WTC11 (cell line): Measurements from ENCODE around the gene SNIP1.
"Not testable (repeated sequence)": the region's sequence is repeated elsewhere in the genome, so short reads cannot be mapped to it uniquely, and the experiment has no call there.

Experiments
- ATF3 ChIP-seq: sonication (generic); formaldehyde crosslinking; conservative IDR thresholded peaks from 2 replicates; pipeline ENCODE4 v1.8.1; 2022; ENCODE audit warnings: mild to moderate bottlenecking, missing genetic modification reagents
- CTCF ChIP-seq: fragments of 200-600 bp; IDR thresholded peaks from 2 replicates; pipeline ENCODE4 v1.8.0; 2022; ENCODE audit warnings: antibody characterized with exemption
- MYBL2 ChIP-seq: sonication (generic); formaldehyde crosslinking; IDR thresholded peaks from 2 replicates; pipeline ENCODE4 v1.8.1; 2023; ENCODE audit warnings: mild to moderate bottlenecking, moderate library complexity, missing genetic modification reagents
- TCF7 ChIP-seq: sonication (generic); formaldehyde crosslinking; IDR thresholded peaks from 2 replicates; pipeline ENCODE4 v1.8.0; 2022; ENCODE audit warnings: mild to moderate bottlenecking, low read depth, missing genetic modification reagents, moderate library complexity
- USF2 ChIP-seq: sonication (generic); formaldehyde crosslinking; IDR thresholded peaks from 2 replicates; pipeline ENCODE4 v1.8.1; 2023; ENCODE audit warnings: mild to moderate bottlenecking, missing genetic modification reagents, moderate library complexity
- ZNF532 ChIP-seq: fragments of 250-450 bp; sonication (Bioruptor Pico); IDR thresholded peaks from 2 replicates; pipeline ENCODE4 v1.9.0; 2021; ENCODE audit warnings: mild to moderate bottlenecking, borderline replicate concordance

- TF ChIP-seq TCF7; ZNF532 (CRISPR knock-in tag); CTCF; MYBL2; USF2 (CRISPR knock-in tag); ATF3 (CRISPR knock-in tag): not testable (repeated sequence)
These were observed 21.5 kb downstream of the SNIP1 start for GRCh38 chr1:37532418-37533156.
